Liver (tissue), 9 donors: Measurements from ENCODE around the gene MBP. TPM values are rescaled to one million over a fixed set of nuclear protein-coding genes. Genes with fewer than 3 reads are reported as not detected.

Source experiments
- DNase-seq: peaks from one replicate; pipeline ENCODE4 v3.0.0-alpha.2; 2017; ENCODE audit warnings: low spot score
- H3K27ac ChIP-seq, 2 donors: one replicate each; pipeline ENCODE4 v1.7.0; 2013; ENCODE audit warnings: inconsistent platforms in 2 of 2, low read length in 2 of 2, control low read depth in 1 of 2, low read depth in 1 of 2, mild to moderate bottlenecking in 1 of 2
- H3K27me3 ChIP-seq, 4 donors: one replicate each; pipeline versions ENCODE4 v1.6.1 to v1.7.0; 2013; ENCODE audit warnings: low read length in 3 of 4, inconsistent platforms in 1 of 4, mild to moderate bottlenecking in 1 of 4, moderate library complexity in 1 of 4; ENCODE audit not compliant: control insufficient read depth in 4 of 4, insufficient read depth in 4 of 4
- H3K36me3 ChIP-seq, 4 donors: one replicate each; pipeline versions ENCODE4 v1.6.1 to v1.7.0; 2013; ENCODE audit warnings: low read length in 3 of 4, mild to moderate bottlenecking in 3 of 4, low read depth in 1 of 4, moderate library complexity in 1 of 4; ENCODE audit not compliant: control insufficient read depth in 4 of 4, insufficient read depth in 3 of 4
- H3K4me1 ChIP-seq, 4 donors: one replicate each; pipeline versions ENCODE4 v1.6.1 to v1.7.0; 2013; ENCODE audit warnings: low read length in 3 of 4, mild to moderate bottlenecking in 3 of 4, moderate library complexity in 1 of 4; ENCODE audit not compliant: control insufficient read depth in 4 of 4, insufficient read depth in 4 of 4
- H3K4me3 ChIP-seq, 3 donors: one replicate each; pipeline versions ENCODE4 v1.6.1 to v1.7.0; 2013; ENCODE audit warnings: low read length in 3 of 3, control low read depth in 1 of 3, low read depth in 1 of 3, mild to moderate bottlenecking in 1 of 3
- H3K9ac ChIP-seq, 2 donors: one replicate each; pipeline ENCODE4 v1.7.0; 2013; ENCODE audit warnings: low read length in 2 of 2, mild to moderate bottlenecking in 2 of 2, moderate library complexity in 2 of 2, control low read depth in 1 of 2, low read depth in 1 of 2
- H3K9me3 ChIP-seq, 4 donors: one replicate each; pipeline versions ENCODE4 v1.6.1 to v1.7.0; 2013; ENCODE audit warnings: low read length in 3 of 4; ENCODE audit not compliant: control insufficient read depth in 4 of 4
- CTCF ChIP-seq: fragments of 150-350 bp; IDR thresholded peaks from 2 replicates; pipeline ENCODE4 v1.5.1; 2017; ENCODE audit warnings: improper control_type of control experiment, low read depth, low read length; ENCODE audit not compliant: missing input control
- EGR1 ChIP-seq, 2 donors: IDR thresholded peaks; 2 replicates each; pipeline ENCODE4 v1.6.1; 2016 to 2018; ENCODE audit warnings: antibody characterized with exemption in 2 of 2, low read depth in 2 of 2
- FOXA1 ChIP-seq: IDR thresholded peaks from 2 replicates; pipeline ENCODE4 v1.6.1; 2016; ENCODE audit warnings: antibody characterized with exemption
- FOXA2 ChIP-seq: IDR thresholded peaks from 2 replicates; pipeline ENCODE4 v1.6.1; 2016; ENCODE audit warnings: antibody characterized with exemption
- GABPA ChIP-seq, 2 donors: IDR thresholded peaks in 1 of 2; conservative IDR thresholded peaks in 1 of 2; 2 replicates each; pipeline ENCODE4 v1.6.1; 2016; ENCODE audit warnings: antibody characterized with exemption in 2 of 2, mild to moderate bottlenecking in 1 of 2, moderate library complexity in 1 of 2
- HNF4A ChIP-seq, 2 donors: conservative IDR thresholded peaks; 2 replicates each; pipeline ENCODE4 v1.6.1; 2016; ENCODE audit warnings: antibody characterized with exemption in 2 of 2, mild to moderate bottlenecking in 2 of 2
- HNF4G ChIP-seq: IDR thresholded peaks from 2 replicates; pipeline ENCODE4 v1.6.1; 2016; ENCODE audit warnings: antibody characterized with exemption
- JUND ChIP-seq, 2 donors: IDR thresholded peaks; 2 replicates each; pipeline ENCODE4 v1.6.1; 2016; ENCODE audit warnings: antibody characterized with exemption in 2 of 2
- NR2F2 ChIP-seq: IDR thresholded peaks from 2 replicates; pipeline ENCODE4 v1.6.1; 2016; ENCODE audit warnings: antibody characterized with exemption
- RAD21 ChIP-seq, 2 donors: IDR thresholded peaks; 2 replicates each; pipeline ENCODE4 v1.6.1; 2016; ENCODE audit warnings: antibody characterized with exemption in 2 of 2, mild to moderate bottlenecking in 2 of 2
- REST ChIP-seq: IDR thresholded peaks from 2 replicates; pipeline ENCODE4 v1.6.1; 2016; ENCODE audit warnings: antibody characterized with exemption, mild to moderate bottlenecking
- RXRA ChIP-seq, 2 donors: IDR thresholded peaks; 2 replicates each; pipeline ENCODE4 v1.6.1; 2017 to 2018; ENCODE audit warnings: antibody characterized with exemption in 2 of 2, mild to moderate bottlenecking in 1 of 2
- SP1 ChIP-seq: IDR thresholded peaks from 2 replicates; pipeline ENCODE4 v1.6.1; 2018; ENCODE audit warnings: antibody characterized with exemption, mild to moderate bottlenecking
- TAF1 ChIP-seq: conservative IDR thresholded peaks from 2 replicates; pipeline ENCODE4 v1.6.1; 2016; ENCODE audit warnings: antibody characterized with exemption, mild to moderate bottlenecking
- ZBTB33 ChIP-seq: IDR thresholded peaks from 2 replicates; pipeline ENCODE4 v1.6.1; 2016; ENCODE audit warnings: antibody characterized with exemption
- WGBS: extraction: QIAGEN DNeasy Blood & Tissue Kit; methylation state at CpG from one replicate; pipeline ENCODE4 v1.1.7; 2013; 5-methylcytosine and 5-hydroxymethylcytosine counted together
- polyA plus RNA-seq, 2 donors: library from polyadenylated mRNA; stranded (reverse) in 1 of 2; unstranded in 1 of 2; fragments of 200-250 nt in 1 of 2; fragments of >200 nt in 1 of 2; fragmentation: Nextera tagmentation in 1 of 2; extraction: Ambion mirVana in 1 of 2; gene quantifications; one replicate each; pipeline versions ENCODE4 v1.2.1 to v1.2.3, GENCODE V29; 2013 to 2015
- total RNA-seq, 2 donors: library from RNA; depleted of rRNA; stranded (reverse); fragments of >200 nt; gene quantifications; one replicate each; pipeline ENCODE4 v1.2.3, GENCODE V29; 2014
- TF ChIP-seq, protein P1 (sequence below): IDR thresholded peaks from 2 replicates; pipeline ENCODE4 v1.6.1; 2016; ENCODE audit warnings: antibody characterized with exemption
- TF ChIP-seq, protein P2 (sequence below): IDR thresholded peaks from 2 replicates; pipeline ENCODE4 v1.6.1; 2016; ENCODE audit warnings: antibody characterized with exemption
- donor health status: healthy.
- donor health status: healthy.
- donor health status: healthy.
- donor health status: healthy.
- donor health status: healthy.

Gene MBP
- total and polyA plus RNA-seq, 4 donors: 9.7 to 23.3 (median 17.7) TPM

DNA sequence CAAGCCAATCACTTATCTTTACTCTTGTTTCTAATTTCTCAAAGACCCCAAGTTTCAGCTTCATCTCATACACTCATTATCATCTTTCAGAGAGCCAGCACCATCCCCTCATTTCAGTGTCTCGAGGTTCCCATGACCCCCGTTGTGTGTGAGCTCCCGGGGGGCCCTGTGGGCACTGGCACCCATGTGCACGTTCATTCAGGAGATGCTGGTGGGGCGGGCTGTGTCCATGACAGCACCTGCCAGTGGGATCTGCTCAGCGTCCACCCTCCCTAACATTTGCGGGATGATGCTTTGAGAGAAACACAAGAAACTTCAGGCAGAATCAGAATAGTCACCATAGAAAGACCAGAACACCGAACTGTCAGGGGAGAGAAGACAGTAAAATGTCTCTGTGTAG, 120.5 kb downstream of the MBP start:
- no peak for DNase-seq
- Histone ChIP-seq H3K4me1 (peaks cover 0 to under 1% (median 0%) of the 10 kb centered on the region in 4 donors), H3K9ac (no peak overlapping the region), H3K9me3 (no peaks in the 10 kb centered on the region), H3K4me3 (no peak overlapping the region), H3K36me3 (peaks cover 5 to 22% (median 15%) of the 10 kb centered on the region in 4 donors), H3K27ac (no peak overlapping the region), H3K27me3 (no peaks in the 10 kb centered on the region)
- WGBS: 96% methylated on average over 8 of the region's 8 CpGs
- no peak for TF ChIP-seq ZBTB33

GRCh38 chr18:77009675-77010074, 122.9 kb downstream of the MBP start:
- DNase-seq: no peak
- Histone ChIP-seq H3K4me1 (peaks cover 0 to 7% (median 0%) of the 10 kb centered on the region in 4 donors), H3K27me3 (no peaks in the 10 kb centered on the region), H3K4me3 (no peak overlapping the region), H3K9ac (no peak overlapping the region), H3K9me3 (no peaks in the 10 kb centered on the region), H3K27ac (no peak overlapping the region), H3K36me3 (peaks cover 0 to 7% (median 3%) of the 10 kb centered on the region in 4 donors)
- WGBS: 91% methylated on average over 19 of the region's 19 CpGs
- TF ChIP-seq HNF4G (no peak), EGR1 (IDR thresholded peaks at IDR 0.05; ENCODE audit: low read depth in 2 of 2) (no peak), FOXA1 (no peak), TAF1 (no peak), FOXA2 (no peak), CTCF (no peak), NR2F2 (no peak), GABPA (IDR thresholded peaks at IDR 0.05 in 1 of 2, conservative IDR thresholded peaks at IDR 0.05 in 1 of 2) (no peak), RAD21 (IDR thresholded peaks at IDR 0.05) (no peak), JUND (IDR thresholded peaks at IDR 0.05) (no peak)

- Histone ChIP-seq H3K27ac (no peak overlapping the region), H3K27me3 (no peaks in the 10 kb centered on the region), H3K4me1 (peaks cover 0 to 7% (median 0%) of the 10 kb centered on the region in 4 donors), H3K9me3 (no peaks in the 10 kb centered on the region), H3K36me3 (peaks cover 0 to 7% (median 2%) of the 10 kb centered on the region in 4 donors), H3K9ac (no peak overlapping the region), H3K4me3 (no peak overlapping the region)
- DNase-seq: no peak
- 96% methylated on average over 23 of the region's 23 CpGs for WGBS
- TF ChIP-seq JUND (IDR thresholded peaks at IDR 0.05) (no peak), ZBTB33 (no peak), HNF4A (conservative IDR thresholded peaks at IDR 0.05) (no peak), SP1 (no peak), NR2F2 (no peak), FOXA1 (no peak), REST (no peak), FOXA2 (no peak), RXRA (IDR thresholded peaks at IDR 0.05) (no peak), RAD21 (IDR thresholded peaks at IDR 0.05) (no peak), EGR1 (IDR thresholded peaks at IDR 0.05; ENCODE audit: low read depth in 2 of 2) (no peak)
- TF ChIP-seq, protein P1, sequence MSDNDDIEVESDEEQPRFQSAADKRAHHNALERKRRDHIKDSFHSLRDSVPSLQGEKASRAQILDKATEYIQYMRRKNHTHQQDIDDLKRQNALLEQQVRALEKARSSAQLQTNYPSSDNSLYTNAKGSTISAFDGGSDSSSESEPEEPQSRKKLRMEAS: no peak
- TF ChIP-seq, protein P2, sequence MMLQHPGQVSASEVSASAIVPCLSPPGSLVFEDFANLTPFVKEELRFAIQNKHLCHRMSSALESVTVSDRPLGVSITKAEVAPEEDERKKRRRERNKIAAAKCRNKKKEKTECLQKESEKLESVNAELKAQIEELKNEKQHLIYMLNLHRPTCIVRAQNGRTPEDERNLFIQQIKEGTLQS: no peak
These were observed 123.8 kb downstream of the MBP start for GRCh38 chr18:77008576-77009315.
